Liver (tissue), 9 donors: ENCODE results near the gene UBR2. TPM values are rescaled to one million over a fixed set of nuclear protein-coding genes. Genes with fewer than 3 reads are reported as not detected.
"Not testable (repeated sequence)": the region's sequence is repeated elsewhere in the genome, so short reads cannot be mapped to it uniquely, and the experiment has no call there.

Experiments
- DNase-seq: peaks from one replicate; pipeline ENCODE4 v3.0.0-alpha.2; 2017; ENCODE audit warnings: low spot score
- H3K27ac ChIP-seq, 2 donors: one replicate each; pipeline ENCODE4 v1.7.0; 2013; ENCODE audit warnings: inconsistent platforms in 2 of 2, low read length in 2 of 2, control low read depth in 1 of 2, low read depth in 1 of 2, mild to moderate bottlenecking in 1 of 2
- H3K27me3 ChIP-seq, 4 donors: one replicate each; pipeline versions ENCODE4 v1.6.1 to v1.7.0; 2013; ENCODE audit warnings: low read length in 3 of 4, inconsistent platforms in 1 of 4, mild to moderate bottlenecking in 1 of 4, moderate library complexity in 1 of 4; ENCODE audit not compliant: control insufficient read depth in 4 of 4, insufficient read depth in 4 of 4
- H3K36me3 ChIP-seq, 4 donors: one replicate each; pipeline versions ENCODE4 v1.6.1 to v1.7.0; 2013; ENCODE audit warnings: low read length in 3 of 4, mild to moderate bottlenecking in 3 of 4, low read depth in 1 of 4, moderate library complexity in 1 of 4; ENCODE audit not compliant: control insufficient read depth in 4 of 4, insufficient read depth in 3 of 4
- H3K4me1 ChIP-seq, 4 donors: one replicate each; pipeline versions ENCODE4 v1.6.1 to v1.7.0; 2013; ENCODE audit warnings: low read length in 3 of 4, mild to moderate bottlenecking in 3 of 4, moderate library complexity in 1 of 4; ENCODE audit not compliant: control insufficient read depth in 4 of 4, insufficient read depth in 4 of 4
- H3K4me3 ChIP-seq, 3 donors: one replicate each; pipeline versions ENCODE4 v1.6.1 to v1.7.0; 2013; ENCODE audit warnings: low read length in 3 of 3, control low read depth in 1 of 3, low read depth in 1 of 3, mild to moderate bottlenecking in 1 of 3
- H3K9ac ChIP-seq, 2 donors: one replicate each; pipeline ENCODE4 v1.7.0; 2013; ENCODE audit warnings: low read length in 2 of 2, mild to moderate bottlenecking in 2 of 2, moderate library complexity in 2 of 2, control low read depth in 1 of 2, low read depth in 1 of 2
- H3K9me3 ChIP-seq, 4 donors: one replicate each; pipeline versions ENCODE4 v1.6.1 to v1.7.0; 2013; ENCODE audit warnings: low read length in 3 of 4; ENCODE audit not compliant: control insufficient read depth in 4 of 4
- CTCF ChIP-seq: fragments of 150-350 bp; IDR thresholded peaks from 2 replicates; pipeline ENCODE4 v1.5.1; 2017; ENCODE audit warnings: improper control_type of control experiment, low read depth, low read length; ENCODE audit not compliant: missing input control
- FOXA1 ChIP-seq: IDR thresholded peaks from 2 replicates; pipeline ENCODE4 v1.6.1; 2016; ENCODE audit warnings: antibody characterized with exemption
- FOXA2 ChIP-seq: IDR thresholded peaks from 2 replicates; pipeline ENCODE4 v1.6.1; 2016; ENCODE audit warnings: antibody characterized with exemption
- GABPA ChIP-seq, 2 donors: IDR thresholded peaks in 1 of 2; conservative IDR thresholded peaks in 1 of 2; 2 replicates each; pipeline ENCODE4 v1.6.1; 2016; ENCODE audit warnings: antibody characterized with exemption in 2 of 2, mild to moderate bottlenecking in 1 of 2, moderate library complexity in 1 of 2
- JUND ChIP-seq, 2 donors: IDR thresholded peaks; 2 replicates each; pipeline ENCODE4 v1.6.1; 2016; ENCODE audit warnings: antibody characterized with exemption in 2 of 2
- MAX ChIP-seq: IDR thresholded peaks from 2 replicates; pipeline ENCODE4 v1.6.1; 2016; ENCODE audit warnings: antibody characterized with exemption
- RAD21 ChIP-seq, 2 donors: IDR thresholded peaks; 2 replicates each; pipeline ENCODE4 v1.6.1; 2016; ENCODE audit warnings: antibody characterized with exemption in 2 of 2, mild to moderate bottlenecking in 2 of 2
- RXRA ChIP-seq, 2 donors: IDR thresholded peaks; 2 replicates each; pipeline ENCODE4 v1.6.1; 2017 to 2018; ENCODE audit warnings: antibody characterized with exemption in 2 of 2, mild to moderate bottlenecking in 1 of 2
- SP1 ChIP-seq: IDR thresholded peaks from 2 replicates; pipeline ENCODE4 v1.6.1; 2018; ENCODE audit warnings: antibody characterized with exemption, mild to moderate bottlenecking
- TAF1 ChIP-seq: conservative IDR thresholded peaks from 2 replicates; pipeline ENCODE4 v1.6.1; 2016; ENCODE audit warnings: antibody characterized with exemption, mild to moderate bottlenecking
- YY1 ChIP-seq: IDR thresholded peaks from 2 replicates; pipeline ENCODE4 v1.6.1; 2016; ENCODE audit warnings: antibody characterized with exemption, mild to moderate bottlenecking
- ZBTB33 ChIP-seq: IDR thresholded peaks from 2 replicates; pipeline ENCODE4 v1.6.1; 2016; ENCODE audit warnings: antibody characterized with exemption
- WGBS: extraction: QIAGEN DNeasy Blood & Tissue Kit; methylation state at CpG from one replicate; pipeline ENCODE4 v1.1.7; 2013; 5-methylcytosine and 5-hydroxymethylcytosine counted together
- polyA plus RNA-seq, 2 donors: library from polyadenylated mRNA; stranded (reverse) in 1 of 2; unstranded in 1 of 2; fragments of 200-250 nt in 1 of 2; fragments of >200 nt in 1 of 2; fragmentation: Nextera tagmentation in 1 of 2; extraction: Ambion mirVana in 1 of 2; gene quantifications; one replicate each; pipeline versions ENCODE4 v1.2.1 to v1.2.3, GENCODE V29; 2013 to 2015
- total RNA-seq, 2 donors: library from RNA; depleted of rRNA; stranded (reverse); fragments of >200 nt; gene quantifications; one replicate each; pipeline ENCODE4 v1.2.3, GENCODE V29; 2014
- donor health status: healthy.
- donor health status: healthy.
- donor health status: healthy.
- donor health status: healthy.
- donor health status: healthy.

The UBR2 gene
- total and polyA plus RNA-seq, 4 donors: 6.3 to 32.9 (median 19.3) TPM

- no peak for TF ChIP-seq ZBTB33
- no peak for TF ChIP-seq TAF1
- TF ChIP-seq RAD21 (IDR thresholded peaks at IDR 0.05): no peak
These were observed 163.3 kb downstream of the UBR2 start (continued) for GRCh38 chr6:42727087-42727611.

- peak overlapping the region in 1 of 3 donors; percentile 65 for H3K4me3 ChIP-seq
These were observed 163.8 kb downstream of the UBR2 start for GRCh38 chr6:42727627-42728026.

GRCh38 chr6:42729731-42730130 is 165.9 kb downstream of the UBR2 start:
- TF ChIP-seq GABPA (IDR thresholded peaks at IDR 0.05 in 1 of 2, conservative IDR thresholded peaks at IDR 0.05 in 1 of 2) (no peak), SP1 (no peak), RXRA (IDR thresholded peaks at IDR 0.05) (no peak), TAF1 (no peak), CTCF (no peak), FOXA2 (no peak), FOXA1 (no peak), JUND (IDR thresholded peaks at IDR 0.05) (no peak)
- Histone ChIP-seq H3K27me3 (no peaks in the 10 kb centered on the region), H3K9me3 (no peaks in the 10 kb centered on the region), H3K36me3 (no peaks in the 10 kb centered on the region), H3K9ac (no peak overlapping the region), H3K27ac (no peak overlapping the region), H3K4me1 (peaks cover 0 to 16% (median 11%) of the 10 kb centered on the region in 4 donors), H3K4me3 (no peak overlapping the region)
- no peak for DNase-seq
- 48% methylated on average over 3 of the region's 3 CpGs for WGBS

More at GRCh38 chr6:42727627-42728026, 163.8 kb downstream of the UBR2 start:
- H3K27ac ChIP-seq: peak overlapping the region in 1 of 2 donors; percentile 47
- H3K4me1 ChIP-seq: peaks cover 0 to 16% (median 11%) of the 10 kb centered on the region in 4 donors
- H3K9me3 ChIP-seq: no peaks in the 10 kb centered on the region
- WGBS: 70% methylated on average over 22 of the region's 22 CpGs
- no peaks in the 10 kb centered on the region for H3K27me3 ChIP-seq
- no peaks in the 10 kb centered on the region for H3K36me3 ChIP-seq
- no peak for DNase-seq
- TF ChIP-seq JUND (IDR thresholded peaks at IDR 0.05) (no peak), YY1 (no peak), SP1 (no peak), RAD21 (IDR thresholded peaks at IDR 0.05) (no peak), CTCF (no peak), MAX (no peak), TAF1 (no peak)
- no peak overlapping the region for H3K9ac ChIP-seq

- H3K4me1 ChIP-seq, H3K9ac ChIP-seq, DNase-seq, H3K9me3 ChIP-seq, H3K4me3 ChIP-seq, H3K36me3 ChIP-seq, H3K27me3 ChIP-seq, H3K27ac ChIP-seq: not testable (repeated sequence)
- 87% methylated on average over 13 of the region's 13 CpGs for WGBS
These were observed 170.1 kb downstream of the UBR2 start for GRCh38 chr6:42733867-42734481.
